ENCODE data around the gene SLC27A2. TPM values are rescaled to one million over a fixed set of nuclear protein-coding genes. Genes with fewer than 3 reads are reported as not detected.

The SLC27A2 gene
- total RNA-seq, 1 donor from 2014 or later = not detected

DNA sequence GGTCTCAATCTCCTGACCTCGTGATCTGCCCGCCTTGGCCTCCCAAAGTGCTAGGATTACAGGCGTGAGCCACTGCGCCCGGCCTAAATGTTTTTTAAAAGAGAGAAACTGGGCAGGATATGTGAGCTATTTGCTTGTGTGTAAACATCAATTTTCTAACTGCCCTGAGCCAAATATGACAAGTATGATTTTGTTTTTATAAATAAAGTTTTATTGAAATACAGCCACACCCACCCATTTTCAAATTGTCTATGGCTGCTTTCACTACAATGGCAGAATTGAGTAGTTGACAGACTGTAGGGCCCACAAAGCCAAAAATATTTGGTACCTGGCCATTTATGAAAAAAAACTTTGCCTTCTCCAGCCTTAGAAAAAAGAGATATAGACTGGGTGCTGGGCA, 99.4 kb downstream of the SLC27A2 start:
- peaks cover 4% of the 10 kb centered on the region for H3K36me3 Mint-ChIP-seq (ENCODE audit: unreplicated experiment)
- H3K4me3 Mint-ChIP-seq (ENCODE audit: unreplicated experiment) = no peak overlapping the region

More for the DNA sequence above, 99.4 kb downstream of the SLC27A2 start:
- Mint-ChIP-seq H3K27me3 (ENCODE audit: unreplicated experiment) (no peaks in the 10 kb centered on the region), H3K9me3 (ENCODE audit: unreplicated experiment) (no peaks in the 10 kb centered on the region), H3K4me1 (ENCODE audit: unreplicated experiment) (peaks cover 14% of the 10 kb centered on the region), H3K27ac (ENCODE audit: unreplicated experiment) (no peak overlapping the region)
- DNase-seq (ENCODE audit: extremely low spot score, unreplicated experiment) = no peak
- no peak for TF ChIP-seq CTCF (IDR thresholded peaks at IDR 0.05)

Other genes starting within 250 kb of the SLC27A2 start
- not detected in 2 replicates for gene ATP8B4, start 63.0 kb upstream of the SLC27A2 start, total RNA-seq
- not detected in 2 replicates for gene HDC, start 83.5 kb downstream of the SLC27A2 start, total RNA-seq
- gene GABPB1, start 173.0 kb downstream of the SLC27A2 start, total RNA-seq = 15.9 and 18.9 TPM in 2 replicates
- 55.3 and 60.3 TPM in 2 replicates for gene USP8, start 242.2 kb downstream of the SLC27A2 start, total RNA-seq

All from osteocyte (in vitro differentiated cells).